Putamen (tissue), 1 donor: ENCODE data around the gene RAMP2.
"Not testable (repeated sequence)": the region's sequence is repeated elsewhere in the genome, so short reads cannot be mapped to it uniquely, and the experiment has no call there.

Experiments used
- DNase-seq: peaks from one replicate; pipeline ENCODE4 v3.0.0-alpha.2; 2016; ENCODE audit warnings: low spot score

RAMP2 gene

GRCh38 chr17:42769964-42770363 is 8.9 kb downstream of the RAMP2 start:
- not testable (repeated sequence) for DNase-seq

DNA sequence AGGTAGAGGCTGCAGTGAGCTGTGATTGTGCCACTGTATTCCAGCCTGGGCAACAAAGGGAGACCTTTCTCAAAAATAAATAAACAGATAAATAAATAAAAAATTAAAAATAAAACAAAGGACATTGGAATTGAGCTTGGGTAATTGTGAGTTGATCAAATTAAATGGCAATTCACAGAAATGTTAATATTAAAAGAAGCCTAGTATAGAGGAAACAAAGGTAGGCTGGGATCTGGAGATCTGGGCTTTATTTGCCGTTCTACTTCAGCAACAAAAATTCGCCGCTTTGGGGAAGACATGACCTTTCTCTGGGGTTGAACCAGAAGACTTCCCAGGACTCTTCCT is 11.9 kb downstream of the RAMP2 start:
- DNase-seq = no peak

DNA sequence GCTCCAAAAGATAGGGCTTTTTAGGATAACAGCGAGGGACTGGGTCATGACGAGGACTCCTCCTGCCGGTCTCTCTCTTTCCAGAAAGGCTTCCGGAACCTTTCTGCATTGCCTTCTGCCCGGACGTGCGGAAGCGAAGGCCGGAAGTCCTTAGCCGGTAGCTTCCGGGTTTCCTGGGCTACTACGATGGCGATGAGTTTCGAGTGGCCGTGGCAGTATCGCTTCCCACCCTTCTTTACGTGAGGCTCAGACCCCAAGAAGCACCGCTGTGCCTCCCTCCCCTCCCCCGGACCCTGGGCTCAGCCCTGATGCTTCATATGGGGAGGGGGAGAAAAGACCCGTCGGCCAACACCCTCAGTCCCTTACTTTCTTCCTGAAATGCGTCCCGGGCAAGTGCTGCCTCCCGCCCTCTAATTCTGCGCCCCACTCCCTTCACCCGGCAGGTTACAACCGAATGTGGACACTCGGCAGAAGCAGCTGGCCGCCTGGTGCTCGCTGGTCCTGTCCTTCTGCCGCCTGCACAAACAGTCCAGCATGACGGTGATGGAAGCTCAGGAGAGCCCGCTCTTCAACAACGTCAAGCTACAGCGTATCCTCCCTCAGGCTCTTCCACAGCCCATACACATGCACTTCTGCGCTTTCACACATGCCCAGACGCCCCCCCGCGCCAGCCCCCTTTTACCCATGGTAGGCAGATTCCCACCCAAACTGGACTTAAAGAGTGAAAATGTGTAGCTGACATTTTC is 12.4 kb downstream of the RAMP2 start, which contains the start of gene VPS25:
Gene VPS25 (plus strand): TSS at position 160 of the 746 bp plus-strand sequence. CDS start 27 bp downstream, at position 187.
- DNase-seq = peak; percentile 84

DNA sequence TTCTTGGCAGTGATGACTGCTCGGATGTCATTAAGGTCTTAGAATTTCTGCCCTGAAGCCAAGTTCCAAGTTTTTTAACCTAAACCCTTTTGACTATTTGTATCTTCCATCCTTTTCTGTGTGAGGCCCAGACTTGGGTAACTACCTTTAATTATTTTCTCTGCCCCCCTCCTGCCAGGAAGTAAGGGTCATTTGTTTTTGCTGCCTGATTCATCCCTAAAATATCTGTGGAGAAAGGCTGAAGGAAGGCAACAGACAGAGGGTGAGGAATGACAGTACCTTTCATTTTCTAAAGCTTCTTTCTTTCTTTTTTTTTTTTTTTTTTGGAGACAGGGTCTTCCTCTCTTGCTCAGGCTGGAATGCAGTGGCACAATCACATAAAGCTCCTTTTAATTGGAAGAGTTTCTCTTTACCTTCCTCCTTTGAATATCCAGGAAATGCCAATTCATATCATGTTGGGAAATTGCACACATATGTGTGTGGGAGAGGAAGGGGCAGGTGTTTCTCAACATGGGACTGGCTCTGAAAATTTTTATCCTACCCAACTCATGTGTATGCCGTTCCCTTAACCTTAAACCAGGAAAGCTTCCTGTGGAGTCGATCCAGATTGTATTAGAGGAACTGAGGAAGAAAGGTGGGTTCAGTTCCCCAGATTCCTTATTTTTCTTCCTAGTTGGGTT is 13.2 kb downstream of the RAMP2 start:
- DNase-seq = no peak

DNA sequence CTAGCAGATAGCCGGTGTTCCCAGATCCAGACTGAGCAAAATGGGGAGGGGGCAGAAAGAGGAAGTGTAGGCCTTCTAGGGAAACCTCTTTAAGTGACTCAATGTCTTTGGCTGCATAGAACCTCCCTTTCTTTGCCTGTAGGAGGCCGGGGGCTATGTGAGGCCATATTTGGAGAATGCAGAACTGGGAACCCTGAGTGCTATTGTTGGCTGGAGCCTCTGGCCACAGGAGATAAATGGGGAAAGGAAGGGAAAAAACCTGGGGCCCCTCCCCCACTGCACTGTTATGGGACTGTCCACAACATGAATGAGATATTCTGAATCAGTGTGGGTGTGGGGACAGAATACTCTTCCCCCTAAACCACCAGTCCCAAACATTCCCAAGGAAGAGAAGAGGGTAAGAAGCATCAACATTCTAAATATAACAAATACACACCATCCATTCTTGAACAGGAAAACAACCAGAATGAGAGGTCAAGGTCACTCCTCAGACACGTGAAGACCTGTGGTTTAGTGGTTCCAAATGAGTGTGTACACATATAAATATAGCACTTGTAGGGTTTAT is 14.6 kb downstream of the RAMP2 start:
- no peak for DNase-seq

GRCh38 chr17:42778570-42778969 is 17.5 kb downstream of the RAMP2 start:
- DNase-seq = no peak

- no peak for DNase-seq
These were observed 18.4 kb downstream of the RAMP2 start for GRCh38 chr17:42779304-42779935.

GRCh38 chr17:42779936-42780850 is 19.2 kb downstream of the RAMP2 start, which contains the start of gene WNK4:
Gene WNK4 (plus strand): TSS chr17:42780610. CDS start chr17:42780699, 89 bp downstream.
- no peak for DNase-seq

GRCh38 chr17:42780851-42781638 is 20.0 kb downstream of the RAMP2 start:
- no peak for DNase-seq

DNA sequence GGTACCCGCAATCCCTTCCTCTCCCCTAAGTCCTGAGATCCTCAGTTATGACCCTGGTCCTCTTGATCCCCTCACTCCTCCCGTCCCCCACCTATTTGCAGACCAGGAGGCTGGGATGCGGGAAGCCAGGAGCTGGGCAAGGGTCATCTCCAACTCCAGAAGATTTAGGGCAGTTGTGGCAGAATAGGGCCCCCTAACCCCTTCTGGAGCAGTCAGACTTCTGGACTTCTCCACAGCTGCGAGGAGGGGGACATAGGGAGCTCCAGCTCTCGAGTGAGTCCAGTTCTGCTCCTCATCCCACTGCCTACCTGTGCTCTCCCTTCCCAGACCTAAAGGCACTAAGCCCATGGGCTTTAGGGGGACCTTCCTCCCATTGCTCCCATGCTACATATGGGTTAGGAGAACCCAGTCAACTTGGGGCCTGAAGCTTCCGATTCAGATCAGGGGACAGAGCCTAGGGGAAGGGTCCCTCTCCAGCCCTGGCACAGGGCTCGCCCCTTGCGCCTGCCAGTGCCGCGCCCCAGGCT is 20.7 kb downstream of the RAMP2 start:
- DNase-seq = no peak

DNA sequence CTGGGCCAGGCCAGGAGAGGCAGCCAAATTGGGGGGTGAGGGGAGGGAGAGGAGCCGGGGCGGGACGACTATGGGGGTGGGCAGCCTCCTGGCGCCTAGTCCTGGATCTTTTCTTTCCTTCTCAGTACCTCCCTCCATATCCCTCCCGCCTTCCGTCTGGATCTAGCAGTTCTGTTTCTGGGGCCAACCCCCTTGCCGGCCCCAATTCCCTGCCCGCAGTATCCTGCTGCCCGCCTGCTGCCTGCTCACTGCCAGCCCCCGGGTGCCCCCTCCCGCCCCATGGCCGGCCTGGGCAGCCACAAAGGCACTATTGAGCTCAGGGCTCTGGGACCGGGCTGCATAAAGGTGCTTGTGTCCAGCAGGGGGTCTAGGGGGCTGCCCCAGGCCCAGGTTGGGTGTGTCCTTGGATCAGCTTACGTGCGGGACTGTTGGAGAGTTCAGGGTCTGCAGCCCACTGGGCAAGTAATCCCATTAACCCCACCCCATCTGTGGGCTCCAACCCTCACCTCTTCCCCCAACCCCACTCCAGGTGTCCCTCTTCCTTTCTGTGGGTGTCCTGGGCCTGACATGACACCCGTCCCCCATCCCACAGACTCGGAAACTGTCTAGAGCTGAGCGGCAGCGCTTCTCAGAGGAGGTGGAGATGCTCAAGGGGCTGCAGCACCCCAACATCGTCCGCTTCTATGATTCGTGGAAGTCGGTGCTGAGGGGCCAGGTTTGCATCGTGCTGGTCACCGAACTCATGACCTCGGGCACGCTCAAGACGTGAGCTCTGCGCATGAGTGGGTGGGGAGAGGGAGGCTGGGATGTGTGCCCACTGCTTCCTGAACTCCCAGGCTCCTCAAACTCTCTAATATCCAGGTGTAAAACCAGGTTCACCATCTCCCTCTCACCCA is 21.4 kb downstream of the RAMP2 start:
- DNase-seq = no peak

DNA sequence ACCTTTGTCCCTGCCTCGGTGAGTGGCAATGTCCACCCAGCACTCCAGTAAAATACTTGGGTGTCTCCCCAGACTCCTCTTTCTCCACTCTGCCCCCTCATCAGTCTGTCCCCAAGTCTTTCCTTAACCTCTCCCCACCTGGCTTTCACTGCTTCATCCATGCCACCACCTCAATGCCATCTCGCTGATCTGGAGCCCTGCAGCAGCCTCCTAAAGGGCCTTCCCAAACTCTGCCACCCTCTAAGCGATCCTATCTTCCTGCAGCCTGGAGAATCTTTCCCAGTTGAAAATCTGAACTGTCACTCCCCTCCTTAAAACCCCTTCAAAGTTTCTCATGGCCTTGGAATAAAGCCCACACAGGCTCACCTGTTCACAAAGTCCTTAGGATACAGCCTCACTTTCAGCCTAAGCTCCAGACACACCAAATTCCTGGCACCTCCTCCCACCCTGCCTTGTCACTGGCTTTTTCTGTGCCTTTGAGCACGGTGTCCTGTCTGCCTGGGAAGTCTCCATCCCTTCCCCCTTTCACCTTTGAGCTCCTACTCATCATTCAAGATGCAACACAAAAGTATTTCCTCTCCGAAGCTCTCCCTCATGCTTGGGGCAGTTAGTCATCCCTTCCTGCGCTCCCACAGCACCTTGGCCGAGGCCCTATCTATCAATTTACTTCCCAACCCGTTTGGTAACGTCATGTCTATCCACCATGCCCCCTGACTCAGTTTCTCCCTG is 22.2 kb downstream of the RAMP2 start:
- DNase-seq = no peak

DNA sequence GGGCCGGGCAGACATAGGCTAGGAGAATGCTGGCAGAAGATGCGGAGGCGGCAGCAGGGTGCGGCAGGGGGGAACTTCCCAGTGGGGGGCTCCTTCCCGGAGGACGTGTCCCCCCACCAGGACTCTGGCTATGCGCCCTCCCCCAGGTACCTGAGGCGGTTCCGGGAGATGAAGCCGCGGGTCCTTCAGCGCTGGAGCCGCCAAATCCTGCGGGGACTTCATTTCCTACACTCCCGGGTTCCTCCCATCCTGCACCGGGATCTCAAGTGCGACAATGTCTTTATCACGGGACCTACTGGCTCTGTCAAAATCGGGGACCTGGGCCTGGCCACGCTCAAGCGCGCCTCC is 22.7 kb downstream of the RAMP2 start:
- DNase-seq = no peak

- no peak for DNase-seq
These were observed 23.4 kb downstream of the RAMP2 start for GRCh38 chr17:42784409-42784808.

GRCh38 chr17:42784811-42785592 is 24.0 kb downstream of the RAMP2 start:
- DNase-seq = no peak

- no peak for DNase-seq
These were observed 26.2 kb downstream of the RAMP2 start for GRCh38 chr17:42787266-42787665.

DNA sequence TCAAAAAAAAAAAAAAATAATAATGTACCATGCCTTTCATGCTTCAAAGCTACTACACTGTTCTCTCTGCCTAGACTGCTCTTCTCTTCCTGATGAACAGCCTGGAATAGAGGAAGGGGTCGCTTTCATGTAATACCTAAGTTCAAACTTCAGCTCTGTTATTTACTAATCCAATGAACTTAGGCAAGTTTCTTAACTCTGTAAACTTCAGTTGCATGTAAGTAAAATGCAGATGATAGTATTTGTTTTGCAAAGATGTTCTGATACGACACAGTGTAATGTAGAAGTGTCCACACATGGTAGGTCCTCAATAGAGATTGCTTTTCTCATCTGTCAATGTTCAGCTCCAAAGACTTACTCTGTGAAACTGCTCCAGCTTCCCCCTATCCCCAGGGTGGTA is 30.9 kb downstream of the RAMP2 start:
- no peak for DNase-seq

DNA sequence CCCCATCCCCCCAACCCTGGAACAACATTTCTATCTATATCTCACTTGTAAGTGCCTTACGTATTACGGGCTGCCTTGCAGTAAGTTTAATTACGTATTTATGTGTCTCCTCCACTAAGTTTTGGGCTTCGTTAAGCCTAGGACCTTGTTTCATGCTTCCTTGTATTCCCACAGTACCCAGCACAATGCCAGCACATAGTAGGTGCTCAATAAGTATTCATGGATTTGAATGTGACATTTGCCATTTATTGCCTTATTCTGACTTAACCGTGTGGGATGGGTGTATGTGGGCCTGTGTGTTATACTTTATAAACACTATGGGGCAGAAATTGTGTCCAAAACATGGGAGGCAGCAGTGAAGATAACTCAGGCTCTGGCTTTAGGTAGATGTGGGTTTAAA is 31.5 kb downstream of the RAMP2 start:
- DNase-seq = no peak
